IMR-90 (cell line): ENCODE results near the gene GPR158. TPM values are rescaled to one million over a fixed set of nuclear protein-coding genes. Genes with fewer than 3 reads are reported as not detected.

Source experiments
- ATAC-seq: fragments of 200-7000 bp; cut with Tn5 transposase; 2 replicates; pipeline ENCODE4 v1.9.1; 2020; ENCODE audit warnings: low read depth, mild to moderate bottlenecking, moderate library complexity
- BruUV-seq: library from RNA; stranded (reverse); fragments of 400-500 nt; replicated peaks from 2 replicates; lab custom pipeline; 2021; lab: Mats Ljungman, UMichigan
- CTCF ChIA-PET: fragments of 300-600 bp; formaldehyde crosslinking; extraction: SDS; loops from one replicate; lab custom pipeline; 2021; ENCODE audit warnings: antibody characterized with exemption; lab: Yijun Ruan, JAX
- POLR2A ChIA-PET: fragments of 300-600 bp; sonication (Branson Sonifier 250); formaldehyde crosslinking; loops from one replicate; lab custom pipeline; 2022; ENCODE audit warnings: antibody characterized with exemption; ENCODE audit not compliant: unreplicated experiment; lab: Charles Lee
- DNase-seq: peaks from one replicate; pipeline ENCODE4 v3.0.0; 2013
- H2AFZ ChIP-seq: replicated peaks from 2 replicates; pipeline ENCODE3; 2013; ENCODE audit warnings: low read length, mild to moderate bottlenecking; ENCODE audit not compliant: poor library complexity
- H2AK5ac ChIP-seq: 2 replicates; pipeline ENCODE4 v1.6.1; 2013; ENCODE audit warnings: low read depth, low read length, inconsistent platforms
- H2AK9ac ChIP-seq: replicated peaks from 2 replicates; pipeline ENCODE3; 2013; ENCODE audit warnings: mild to moderate bottlenecking, low read depth, low read length, moderate library complexity; ENCODE audit not compliant: poor library complexity
- H2BK120ac ChIP-seq: 2 replicates; pipeline ENCODE4 v1.6.1; 2013; ENCODE audit warnings: low read depth, low read length, inconsistent platforms
- H2BK15ac ChIP-seq: 3 replicates; pipeline ENCODE4 v1.6.1; 2013; ENCODE audit warnings: low read depth, low read length, inconsistent platforms
- H2BK20ac ChIP-seq: 2 replicates; pipeline ENCODE4 v1.6.1; 2013; ENCODE audit warnings: low read depth, mild to moderate bottlenecking, inconsistent platforms, low read length, moderate library complexity
- H2BK5ac ChIP-seq: 2 replicates; pipeline ENCODE4 v1.6.1; 2013; ENCODE audit warnings: mild to moderate bottlenecking, low read depth, low read length, inconsistent platforms; ENCODE audit not compliant: poor library complexity, severe bottlenecking
- H3K14ac ChIP-seq: replicated peaks from 2 replicates; pipeline ENCODE4 v1.6.1; 2013; ENCODE audit warnings: low read depth, low read length, inconsistent platforms
- H3K18ac ChIP-seq: 2 replicates; pipeline ENCODE4 v1.6.1; 2013; ENCODE audit warnings: low read depth, low read length, control low read depth
- H3K23ac ChIP-seq: 2 replicates; pipeline ENCODE4 v1.6.1; 2013; ENCODE audit warnings: low read depth, low read length, inconsistent platforms
- H3K27ac ChIP-seq: 2 replicates; pipeline ENCODE4 v1.5.1; 2013; ENCODE audit warnings: mild to moderate bottlenecking, control low read depth, low read length; ENCODE audit not compliant: insufficient read depth
- H3K27me3 ChIP-seq: 2 replicates; pipeline ENCODE4 v1.6.1; 2013; ENCODE audit warnings: low read length; ENCODE audit not compliant: control insufficient read depth, insufficient read depth
- H3K36me3 ChIP-seq: 2 replicates; pipeline ENCODE4 v1.6.1; 2013; ENCODE audit warnings: low read length, mixed read lengths; ENCODE audit not compliant: control insufficient read depth, insufficient read depth
- H3K4ac ChIP-seq: 2 replicates; pipeline ENCODE4 v1.6.1; 2013; ENCODE audit warnings: low read depth, low read length, inconsistent platforms
- H3K4me1 ChIP-seq: 2 replicates; pipeline ENCODE4 v1.6.1; 2013; ENCODE audit warnings: low read length, mixed read lengths; ENCODE audit not compliant: control insufficient read depth, insufficient read depth
- H3K4me2 ChIP-seq: 2 replicates; pipeline ENCODE4 v1.6.1; 2013; ENCODE audit warnings: low read depth, mild to moderate bottlenecking, control low read depth, low read length, moderate library complexity
- H3K4me3 ChIP-seq: 2 replicates; pipeline ENCODE4 v1.5.1; 2013; ENCODE audit warnings: low read depth, mild to moderate bottlenecking, control low read depth, low read length, moderate library complexity; ENCODE audit not compliant: insufficient read depth
- H3K56ac ChIP-seq: 2 replicates; pipeline ENCODE4 v1.6.1; 2013; ENCODE audit warnings: low read length, inconsistent platforms; ENCODE audit not compliant: insufficient read depth; ENCODE audit errors: extremely low read depth
- H3K79me1 ChIP-seq, 2 experiments: 2 replicates each; pipeline ENCODE4 v1.6.1; 2013; ENCODE audit warnings: low read length in 2 of 2, inconsistent platforms in 1 of 2, low read depth in 1 of 2
- H3K9ac ChIP-seq: 2 replicates; pipeline ENCODE4 v1.6.1; 2013; ENCODE audit warnings: low read depth, low read length, control low read depth
- H3K9me1 ChIP-seq: 2 replicates; pipeline ENCODE4 v1.6.1; 2013; ENCODE audit warnings: low read length, inconsistent platforms; ENCODE audit not compliant: insufficient read depth
- H3K9me3 ChIP-seq: 2 replicates; pipeline ENCODE4 v1.6.1; 2013; ENCODE audit warnings: low read length; ENCODE audit not compliant: control insufficient read depth, insufficient read depth
- H4K20me1 ChIP-seq: 2 replicates; pipeline ENCODE4 v1.6.1; 2013; ENCODE audit warnings: low read length, inconsistent platforms; ENCODE audit not compliant: insufficient read depth
- H4K5ac ChIP-seq: 2 replicates; pipeline ENCODE4 v1.6.1; 2013; ENCODE audit warnings: mild to moderate bottlenecking, low read depth, low read length, control low read depth
- H4K8ac ChIP-seq, 2 experiments: 2 replicates each; pipeline ENCODE4 v1.6.1; 2013; ENCODE audit warnings: low read depth in 2 of 2, low read length in 2 of 2, control low read depth in 1 of 2, inconsistent platforms in 1 of 2
- H4K91ac ChIP-seq: 2 replicates; pipeline ENCODE4 v1.6.1; 2013; ENCODE audit warnings: low read depth, low read length, inconsistent platforms; ENCODE audit not compliant: insufficient read depth
- BHLHE40 ChIP-seq: fragments of 150-350 bp; IDR thresholded peaks from 2 replicates; pipeline ENCODE4 v1.6.1; 2016; ENCODE audit warnings: mild to moderate bottlenecking, low read depth, low read length
- CEBPB ChIP-seq: IDR thresholded peaks from 2 replicates; pipeline ENCODE4 v1.6.1; 2012; ENCODE audit warnings: low read depth, low read length, improper control_type of control experiment
- FOS ChIP-seq: fragments of 150-350 bp; IDR thresholded peaks from 2 replicates; pipeline ENCODE4 v1.6.1; 2016; ENCODE audit warnings: low read depth, low read length
- MAFK ChIP-seq: IDR thresholded peaks from 2 replicates; pipeline ENCODE4 v1.6.1; 2012; ENCODE audit warnings: low read depth, low read length, improper control_type of control experiment
- NFE2L2 ChIP-seq: fragments of 150-350 bp; IDR thresholded peaks from 2 replicates; pipeline ENCODE4 v1.6.1; 2016; ENCODE audit warnings: low read depth, mild to moderate bottlenecking, low read length
- POLR2A ChIP-seq: IDR thresholded peaks from 2 replicates; pipeline ENCODE4 v1.6.1; 2012; ENCODE audit warnings: mild to moderate bottlenecking, low read depth, low read length
- RCOR1 ChIP-seq: IDR thresholded peaks from 2 replicates; pipeline ENCODE4 v1.6.1; 2012; ENCODE audit warnings: mild to moderate bottlenecking, low read length, improper control_type of control experiment; ENCODE audit not compliant: insufficient replicate concordance
- RFX5 ChIP-seq: IDR thresholded peaks from 2 replicates; pipeline ENCODE4 v1.8.0; 2012; ENCODE audit warnings: low read depth, mild to moderate bottlenecking, low read length, moderate library complexity
- SMC3 ChIP-seq: fragments of 150-350 bp; IDR thresholded peaks from 2 replicates; pipeline ENCODE4 v1.6.1; 2016; ENCODE audit warnings: low read depth, mild to moderate bottlenecking, antibody characterized with exemption, low read length, moderate library complexity
- USF2 ChIP-seq: fragments of 150-350 bp; IDR thresholded peaks from 2 replicates; pipeline ENCODE4 v1.6.1; 2017; ENCODE audit warnings: mild to moderate bottlenecking, antibody characterized with exemption, low read length, low read depth
- dilution Hi-C: fragments of 300-500 bp; cut with HindIII; formaldehyde crosslinking; loops from one replicate; pipeline ENCODE4 v1.14.3; 2018; ENCODE audit warnings: low sequenced_read_pairs; ENCODE audit not compliant: unreplicated experiment
- in situ Hi-C: fragments of 300-500 bp; cut with MboI; formaldehyde crosslinking; loops from 3 replicates; pipeline ENCODE4 v1.14.3; 2019; ENCODE audit warnings: low sequenced_read_pairs, inconsistent platforms, mixed read lengths
- intact Hi-C: fragments of 100-400 bp; cut with micrococcal nuclease; formaldehyde crosslinking; loops from 2 replicates; pipeline ENCODE4 v1.10.0; 2022
- polyA plus RNA-seq, 3 experiments: library from polyadenylated mRNA; depleted of rRNA; stranded (reverse); fragments of >200 nt; gene quantifications; 2 replicates each; pipeline ENCODE4 v1.2.3, GENCODE V29; 2012; ENCODE audit warnings: low replicate concordance in 1 of 3
- total RNA-seq: library from RNA; depleted of rRNA; stranded (reverse); fragments of >200 nt; gene quantifications from 2 replicates; pipeline ENCODE4 v1.2.3, GENCODE V29; 2012

Gene GPR158
- total and polyA plus RNA-seq, 2 of the 4 experiments (the other 2 are of a cell fraction), result not detected

- DNase-seq, result no peak
Measured at GRCh38 chr10:25629333-25629732, 454.5 kb downstream of the GPR158 start.

More at GRCh38 chr10:25629333-25629732, 454.5 kb downstream of the GPR158 start:
- Histone ChIP-seq H3K27me3 (no peaks in the 10 kb centered on the region), H3K9me3 (peaks cover 10% of the 10 kb centered on the region), H3K4me1 (no peaks in the 10 kb centered on the region), H3K9ac (no peak overlapping the region), H4K8ac (no peak overlapping the region), H3K9me1 (no peaks in the 10 kb centered on the region), H4K20me1 (no peaks in the 10 kb centered on the region), H3K4me3 (no peak overlapping the region), H4K91ac (no peak overlapping the region), H3K36me3 (no peaks in the 10 kb centered on the region), H3K56ac (no peak overlapping the region), H3K14ac (no peak overlapping the region), H4K5ac (no peak overlapping the region), H2AK5ac (no peak overlapping the region), H3K18ac (no peak overlapping the region), H3K4me2 (no peak overlapping the region), H2BK120ac (no peak overlapping the region), H2BK20ac (no peak overlapping the region), H3K23ac (no peak overlapping the region), H2BK15ac (no peak overlapping the region), H3K27ac (no peak overlapping the region), H2BK5ac (no peak overlapping the region), H2AK9ac (no peak overlapping the region), H3K4ac (no peak overlapping the region), H3K79me1 (no peaks in the 10 kb centered on the region), H2AFZ (no peak overlapping the region)
- no TSS peak for BruUV-seq
- ChIA-PET CTCF (no interaction called here), POLR2A (no interaction called here)
- dilution Hi-C loops (no loop called here), in situ Hi-C loops (no loop called here), intact Hi-C loops (no loop called here)
- TF ChIP-seq SMC3 (no peak), POLR2A (no peak), FOS (no peak), RFX5 (no peak), BHLHE40 (no peak), CEBPB (no peak), NFE2L2 (no peak), RCOR1 (no peak), MAFK (no peak), USF2 (no peak)
- ATAC-seq, result no peak
